Measurements from ENCODE around the gene AMPD1.

AMPD1 gene

DNA sequence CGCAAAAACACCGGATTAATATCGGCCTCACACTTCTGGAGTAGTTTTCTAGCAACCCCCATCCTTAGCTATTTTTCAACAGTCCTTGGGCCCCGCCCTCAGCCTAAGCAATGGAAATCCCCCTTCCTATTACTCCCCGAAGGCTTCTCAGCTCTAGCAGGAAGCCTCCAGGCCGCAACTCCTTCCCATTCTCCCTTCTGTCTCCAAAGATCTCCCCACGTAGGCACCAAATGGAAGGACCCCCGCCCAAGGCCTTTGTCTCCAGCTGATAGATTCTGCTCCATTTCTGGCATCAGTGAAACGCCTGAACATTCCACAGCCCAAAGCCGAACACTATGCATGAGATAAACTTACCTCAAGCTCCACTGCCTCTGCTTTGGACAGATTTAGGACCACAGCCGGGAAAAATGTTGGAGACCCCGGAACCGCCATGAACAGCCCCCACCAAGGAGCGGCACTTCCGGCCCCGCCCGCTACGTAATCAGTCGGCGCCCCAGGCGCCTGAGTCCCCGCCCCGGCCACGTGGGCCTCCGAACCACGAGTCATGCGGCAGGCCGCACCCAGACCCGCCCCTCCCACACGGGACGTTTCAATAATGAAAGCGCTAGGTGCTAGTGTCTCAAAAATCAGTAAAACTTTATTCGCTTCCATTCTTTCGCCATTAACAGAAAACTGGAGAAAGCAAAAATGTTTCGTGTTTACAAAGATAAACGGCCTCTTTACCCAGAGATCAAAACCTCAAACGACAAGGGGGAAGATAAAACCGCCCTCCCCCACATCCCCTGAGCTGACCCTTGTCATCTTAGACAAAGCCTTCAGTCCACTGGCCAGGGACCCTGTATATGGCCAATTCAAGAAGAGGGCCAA lies 21.2 kb upstream of the AMPD1 start, which contains the start of gene NRAS:
NRAS (minus strand) TSS at position 468 of the 867 bp plus-strand sequence. CDS start 611 bp downstream, outside the sequence.
- H3K4me3 ChIP-seq (replicated peaks; ENCODE audit: low read depth, low read length): peak within 1 kb of the TSS; percentile 89
- TF ChIP-seq, protein P1, sequence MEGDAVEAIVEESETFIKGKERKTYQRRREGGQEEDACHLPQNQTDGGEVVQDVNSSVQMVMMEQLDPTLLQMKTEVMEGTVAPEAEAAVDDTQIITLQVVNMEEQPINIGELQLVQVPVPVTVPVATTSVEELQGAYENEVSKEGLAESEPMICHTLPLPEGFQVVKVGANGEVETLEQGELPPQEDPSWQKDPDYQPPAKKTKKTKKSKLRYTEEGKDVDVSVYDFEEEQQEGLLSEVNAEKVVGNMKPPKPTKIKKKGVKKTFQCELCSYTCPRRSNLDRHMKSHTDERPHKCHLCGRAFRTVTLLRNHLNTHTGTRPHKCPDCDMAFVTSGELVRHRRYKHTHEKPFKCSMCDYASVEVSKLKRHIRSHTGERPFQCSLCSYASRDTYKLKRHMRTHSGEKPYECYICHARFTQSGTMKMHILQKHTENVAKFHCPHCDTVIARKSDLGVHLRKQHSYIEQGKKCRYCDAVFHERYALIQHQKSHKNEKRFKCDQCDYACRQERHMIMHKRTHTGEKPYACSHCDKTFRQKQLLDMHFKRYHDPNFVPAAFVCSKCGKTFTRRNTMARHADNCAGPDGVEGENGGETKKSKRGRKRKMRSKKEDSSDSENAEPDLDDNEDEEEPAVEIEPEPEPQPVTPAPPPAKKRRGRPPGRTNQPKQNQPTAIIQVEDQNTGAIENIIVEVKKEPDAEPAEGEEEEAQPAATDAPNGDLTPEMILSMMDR (IDR thresholded peaks at IDR 0.05; ENCODE audit: low read depth, low read length, missing control alignments): no peak
- peak; percentile 49 for DNase-seq (ENCODE audit: extremely low read depth, low read depth)

DNA sequence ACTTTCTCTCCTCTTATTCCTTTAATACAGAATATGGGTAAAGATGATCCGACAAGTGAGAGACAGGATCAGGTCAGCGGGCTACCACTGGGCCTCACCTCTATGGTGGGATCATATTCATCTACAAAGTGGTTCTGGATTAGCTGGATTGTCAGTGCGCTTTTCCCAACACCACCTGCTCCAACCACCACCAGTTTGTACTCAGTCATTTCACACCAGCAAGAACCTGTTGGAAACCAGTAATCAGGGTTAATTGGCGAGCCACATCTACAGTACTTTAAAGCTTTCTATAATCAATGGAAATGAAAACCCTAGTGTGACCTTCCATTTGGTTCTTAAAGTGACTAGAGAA lies 20.6 kb upstream of the AMPD1 start:
- TF ChIP-seq, protein P1 (IDR thresholded peaks at IDR 0.05; ENCODE audit: low read depth, low read length, missing control alignments): no peak
- H3K4me3 ChIP-seq (replicated peaks; ENCODE audit: low read depth, low read length): peak overlapping the region; percentile 89
- DNase-seq (ENCODE audit: extremely low read depth, low read depth): no peak

DNA sequence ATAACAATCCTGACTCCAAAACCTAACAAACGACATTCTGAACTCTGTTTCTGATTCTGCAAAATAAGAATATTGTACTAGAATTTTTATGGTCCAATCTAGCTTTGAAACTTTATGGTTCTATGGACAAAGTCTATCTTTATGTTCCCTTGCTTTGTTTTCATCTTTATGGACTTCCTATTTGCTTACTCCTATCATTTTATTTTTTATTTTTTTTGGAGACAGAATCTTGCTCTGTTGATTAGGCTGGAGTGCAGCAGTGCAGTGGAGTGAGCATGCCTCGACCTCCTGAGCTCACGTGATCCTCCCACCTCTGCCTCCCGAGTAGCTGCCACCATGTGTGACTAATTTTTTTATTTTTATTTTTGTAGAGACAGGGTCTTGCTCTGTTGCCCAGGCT lies 17.6 kb upstream of the AMPD1 start:
- DNase-seq (ENCODE audit: extremely low read depth, low read depth): no peak
- TF ChIP-seq, protein P1 (IDR thresholded peaks at IDR 0.05; ENCODE audit: low read depth, low read length, missing control alignments): no peak
- H3K4me3 ChIP-seq (replicated peaks; ENCODE audit: low read depth, low read length): no peak overlapping the region

DNA sequence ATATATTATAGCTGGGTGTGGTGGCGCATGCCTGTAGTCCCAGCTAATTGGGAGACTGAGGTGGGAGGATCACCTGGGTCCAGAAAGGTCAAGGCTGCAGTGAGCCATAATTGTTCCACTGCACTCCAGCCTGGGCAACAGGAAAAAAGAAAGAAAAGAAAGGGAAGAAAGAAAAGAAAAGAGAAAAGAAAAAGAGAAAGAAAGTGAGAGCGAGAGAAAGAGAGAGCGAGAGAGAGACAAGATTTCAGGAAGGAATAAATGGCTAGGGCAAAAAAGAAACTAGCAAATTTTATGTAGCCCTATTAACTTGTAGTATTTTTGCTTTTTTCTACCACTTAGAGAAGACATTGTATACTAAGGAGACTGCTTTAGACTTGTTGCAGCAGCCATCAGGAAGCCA lies 15.0 kb upstream of the AMPD1 start:
- TF ChIP-seq, protein P1 (IDR thresholded peaks at IDR 0.05; ENCODE audit: low read depth, low read length, missing control alignments): no peak
- no peak for DNase-seq (ENCODE audit: extremely low read depth, low read depth)
- no peak overlapping the region for H3K4me3 ChIP-seq (replicated peaks; ENCODE audit: low read depth, low read length)

DNA sequence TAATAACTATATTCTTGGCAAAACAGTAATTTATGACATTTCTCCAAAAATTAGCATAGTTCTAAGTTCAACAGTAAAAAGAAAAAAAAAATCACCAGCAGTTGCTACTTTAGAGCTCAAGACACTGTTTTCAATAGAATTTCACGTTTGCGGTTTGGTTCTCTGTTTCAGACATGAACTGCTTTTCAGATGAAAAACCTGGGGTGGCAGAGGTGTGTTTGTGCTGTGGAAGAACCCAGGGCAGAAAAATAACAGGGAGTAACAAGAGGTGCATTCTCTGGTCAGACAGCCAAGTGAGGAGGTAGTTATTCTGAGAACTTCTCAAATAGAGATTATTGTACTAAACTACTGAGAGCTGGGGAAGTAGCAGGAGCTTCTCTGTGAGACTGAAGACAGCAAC lies 12.3 kb upstream of the AMPD1 start:
- DNase-seq (ENCODE audit: extremely low read depth, low read depth): no peak
- TF ChIP-seq, protein P1 (IDR thresholded peaks at IDR 0.05; ENCODE audit: low read depth, low read length, missing control alignments): no peak
- H3K4me3 ChIP-seq (replicated peaks; ENCODE audit: low read depth, low read length): no peak overlapping the region

DNA sequence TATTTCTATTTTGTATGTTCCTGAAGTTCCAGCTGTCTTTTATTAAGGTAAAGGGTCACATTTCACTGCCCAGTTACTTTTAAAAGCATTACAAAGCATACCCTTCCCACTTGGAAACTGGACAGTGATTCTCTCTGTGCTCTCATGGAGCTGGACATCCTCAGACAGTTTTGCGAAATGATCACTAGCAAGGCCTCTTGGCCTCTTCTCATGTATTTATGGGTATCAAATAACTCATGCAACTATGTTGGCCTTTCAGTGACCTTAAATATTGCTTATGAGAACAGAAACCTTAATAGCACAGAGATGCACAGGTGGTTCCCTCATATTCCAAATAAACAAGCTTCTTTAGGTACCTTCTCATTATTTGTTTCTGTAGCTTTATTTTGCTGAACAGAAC lies 7.9 kb upstream of the AMPD1 start:
- TF ChIP-seq, protein P1 (IDR thresholded peaks at IDR 0.05; ENCODE audit: low read depth, low read length, missing control alignments): no peak
- DNase-seq (ENCODE audit: extremely low read depth, low read depth): no peak
- no peak overlapping the region for H3K4me3 ChIP-seq (replicated peaks; ENCODE audit: low read depth, low read length)

Measured in HFF-Myc (cell line).